ENCODE data around the gene UBE2F.
A peak's percentile ranks its signal among the peaks of the same experiment; 100 is the strongest.

The UBE2F gene

GRCh38 chr2:237966565-237967462, at the start of gene UBE2F:
TSS of gene UBE2F (plus strand) at chr2:237967014. CDS start at chr2:237973108, 6,094 bp downstream.
- DNase-seq (ENCODE audit: low read depth in 2 of 2): peak; percentile 97

- DNase-seq (ENCODE audit: low read depth in 2 of 2): no peak
Observed at GRCh38 chr2:237917696-237918374, 49.0 kb upstream of the UBE2F start.

- no peak for DNase-seq (ENCODE audit: low read depth in 2 of 2)
Observed at GRCh38 chr2:237919593-237919992, 47.2 kb upstream of the UBE2F start.

- DNase-seq (ENCODE audit: low read depth in 2 of 2): no peak
Observed at GRCh38 chr2:237920673-237921072, 46.1 kb upstream of the UBE2F start.

GRCh38 chr2:237921967-237922492, 44.8 kb upstream of the UBE2F start:
- DNase-seq (ENCODE audit: low read depth in 2 of 2): no peak

- DNase-seq (ENCODE audit: low read depth in 2 of 2): no peak
Observed at GRCh38 chr2:237922641-237923361, 44.0 kb upstream of the UBE2F start.

- DNase-seq (ENCODE audit: low read depth in 2 of 2): peak; percentile 72 to 81
Observed at GRCh38 chr2:237923481-237924163, 43.2 kb upstream of the UBE2F start.

- DNase-seq (ENCODE audit: low read depth in 2 of 2): no peak
Observed at GRCh38 chr2:237924164-237924534, 42.7 kb upstream of the UBE2F start.

- no peak for DNase-seq (ENCODE audit: low read depth in 2 of 2)
Observed at GRCh38 chr2:237927135-237927534, 39.7 kb upstream of the UBE2F start.

GRCh38 chr2:237927986-237928385, 38.8 kb upstream of the UBE2F start:
- no peak for DNase-seq (ENCODE audit: low read depth in 2 of 2)

GRCh38 chr2:237929979-237930378, 36.8 kb upstream of the UBE2F start:
- DNase-seq (ENCODE audit: low read depth in 2 of 2): no peak

GRCh38 chr2:237931205-237931721, 35.6 kb upstream of the UBE2F start:
- no peak for DNase-seq (ENCODE audit: low read depth in 2 of 2)

- DNase-seq (ENCODE audit: low read depth in 2 of 2): no peak
Observed at GRCh38 chr2:237932731-237933131, 34.1 kb upstream of the UBE2F start.

- no peak for DNase-seq (ENCODE audit: low read depth in 2 of 2)
Observed at GRCh38 chr2:237934186-237934585, 32.6 kb upstream of the UBE2F start.

GRCh38 chr2:237935740-237936452, 30.9 kb upstream of the UBE2F start:
- DNase-seq (ENCODE audit: low read depth in 2 of 2): no peak

GRCh38 chr2:237939251-237939650, 27.6 kb upstream of the UBE2F start:
- no peak for DNase-seq (ENCODE audit: low read depth in 2 of 2)

- DNase-seq (ENCODE audit: low read depth in 2 of 2): no peak
Observed at GRCh38 chr2:237940828-237941227, 26.0 kb upstream of the UBE2F start.

GRCh38 chr2:237941239-237941638, 25.6 kb upstream of the UBE2F start:
- DNase-seq (ENCODE audit: low read depth in 2 of 2): no peak

GRCh38 chr2:237942513-237942899, 24.3 kb upstream of the UBE2F start:
- DNase-seq (ENCODE audit: low read depth in 2 of 2): no peak

- no peak for DNase-seq (ENCODE audit: low read depth in 2 of 2)
Observed at GRCh38 chr2:237943395-237944094, 23.3 kb upstream of the UBE2F start.

Measured in stimulated activated CD8-positive, alpha-beta memory T cell treated with anti-CD3 and anti-CD28 coated beads, Interleukin-2, amount 100 ng/mL, for 48 hours (primary cell).